Small intestine (tissue), 7 donors: Measurements from ENCODE around the gene DCP1B. TPM values are rescaled to one million over a fixed set of nuclear protein-coding genes. Genes with fewer than 3 reads are reported as not detected.

ENCODE experiments used
- DNase-seq, 2 donors: peaks; one replicate each; pipeline versions ENCODE4 v3.0.0 to v3.0.0-alpha.2; 2013
- FAIRE-seq: peaks from 2 replicates; lab custom pipeline; 2012; peaks lifted over from hg19 to GRCh38; lab: Jason Lieb, UNC
- H3K27ac ChIP-seq, 3 donors: one replicate each; pipeline ENCODE4 v1.5.1; 2013; ENCODE audit warnings: low read length in 2 of 3, mild to moderate bottlenecking in 2 of 3, control low read depth in 1 of 3, inconsistent platforms in 1 of 3, low read depth in 1 of 3, moderate library complexity in 1 of 3
- H3K27me3 ChIP-seq, 3 donors: one replicate each; pipeline ENCODE4 v1.6.1; 2013; ENCODE audit warnings: low read length in 3 of 3, inconsistent platforms in 1 of 3; ENCODE audit not compliant: control insufficient read depth in 3 of 3, insufficient read depth in 3 of 3
- H3K36me3 ChIP-seq, 3 donors: one replicate each; pipeline ENCODE4 v1.6.1; 2013; ENCODE audit warnings: low read length in 3 of 3, inconsistent platforms in 1 of 3, low read depth in 1 of 3, mild to moderate bottlenecking in 1 of 3, moderate library complexity in 1 of 3; ENCODE audit not compliant: control insufficient read depth in 3 of 3, insufficient read depth in 2 of 3
- H3K4me1 ChIP-seq, 3 donors: one replicate each; pipeline ENCODE4 v1.6.1; 2013; ENCODE audit warnings: low read length in 2 of 3, inconsistent platforms in 1 of 3, low read depth in 1 of 3, mild to moderate bottlenecking in 1 of 3, moderate library complexity in 1 of 3; ENCODE audit not compliant: control insufficient read depth in 3 of 3, insufficient read depth in 2 of 3
- H3K4me3 ChIP-seq, 3 donors: one replicate each; pipeline ENCODE4 v1.5.1; 2013; ENCODE audit warnings: low read length in 3 of 3, control low read depth in 1 of 3, inconsistent platforms in 1 of 3, low read depth in 1 of 3, mild to moderate bottlenecking in 1 of 3, moderate library complexity in 1 of 3
- H3K9me3 ChIP-seq, 2 donors: one replicate each; pipeline ENCODE4 v1.6.1; 2013; ENCODE audit warnings: low read depth in 1 of 2, low read length in 1 of 2; ENCODE audit not compliant: control insufficient read depth in 2 of 2, insufficient read depth in 1 of 2
- WGBS, 3 donors: extraction: QIAGEN DNeasy Blood & Tissue Kit; methylation state at CpG; one replicate each; pipeline ENCODE4 v1.1.7; 2013; 5-methylcytosine and 5-hydroxymethylcytosine counted together
- polyA plus RNA-seq, 4 donors: library from polyadenylated mRNA; stranded (reverse) in 3 of 4; unstranded in 1 of 4; fragments of 200-250 nt in 3 of 4; fragments of 120-200 nt in 1 of 4; gene quantifications; one replicate each; pipeline versions ENCODE4 v1.2.1 to v1.2.3, GENCODE V29; 2013
- donor health status: healthy with polysubstance abuse.
- donor health status: control.
- donor health status: control.
- donor health status: Bipolar disorder and iron deficiency.
- donor health status: healthy.

The DCP1B gene
- polyA plus RNA-seq, 4 donors, result 4.5 to 18.2 (median 7.9) TPM

DNA sequence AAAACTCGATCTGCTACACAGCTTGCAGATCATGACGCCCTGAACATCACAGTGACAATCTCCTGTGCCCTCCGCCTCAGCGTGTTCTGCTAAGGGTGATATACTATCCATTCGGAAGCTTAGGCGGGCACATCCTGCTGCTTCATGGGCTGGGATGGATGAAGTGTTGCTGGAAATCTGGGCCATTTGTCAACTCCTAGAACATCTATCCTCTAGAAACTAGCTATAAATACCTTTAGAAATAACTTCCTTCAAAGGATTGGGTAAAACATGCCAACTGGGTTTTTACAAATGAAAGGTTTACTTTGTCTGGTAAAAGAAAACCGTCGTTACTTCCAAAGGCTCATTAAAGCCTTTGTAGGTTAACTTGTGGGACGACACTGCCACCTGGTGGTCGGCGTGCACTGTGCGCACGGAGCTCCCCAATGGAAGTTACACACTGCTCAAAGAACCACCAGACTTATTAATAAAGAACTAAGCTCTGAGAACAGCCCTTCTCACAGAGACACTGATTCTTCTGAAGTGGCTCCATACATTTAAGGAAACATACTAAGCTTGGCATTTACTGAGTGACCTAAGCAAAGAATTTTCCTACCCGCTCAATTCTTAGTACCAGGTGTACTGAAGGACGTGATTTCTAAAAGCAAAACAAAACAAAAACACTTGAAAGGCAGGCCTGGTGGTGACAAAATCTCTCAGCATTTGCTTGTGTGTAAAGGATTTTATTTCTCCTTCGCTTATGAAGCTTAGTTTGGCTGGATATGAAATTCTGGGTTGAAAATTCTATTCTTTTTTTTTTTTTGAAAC, 64.3 kb downstream of the DCP1B start:
- peak overlapping the region; percentile 42 to 78 (median 61) for H3K27ac ChIP-seq
- DNase-seq (peak; percentile 87 to 92), FAIRE-seq (no peak)
- H3K36me3 ChIP-seq, result peaks cover 0 to 15% (median 2%) of the 10 kb centered on the region in 3 donors
- 21 to 32% (median 29%) methylated on average over 16 of the region's 16 CpGs for WGBS, 3 donors
- H3K9me3 ChIP-seq, result no peaks in the 10 kb centered on the region
- no peaks in the 10 kb centered on the region for H3K27me3 ChIP-seq
- no peak overlapping the region for H3K4me3 ChIP-seq
- peaks cover 0 to 11% (median 0%) of the 10 kb centered on the region in 3 donors for H3K4me1 ChIP-seq

DNA sequence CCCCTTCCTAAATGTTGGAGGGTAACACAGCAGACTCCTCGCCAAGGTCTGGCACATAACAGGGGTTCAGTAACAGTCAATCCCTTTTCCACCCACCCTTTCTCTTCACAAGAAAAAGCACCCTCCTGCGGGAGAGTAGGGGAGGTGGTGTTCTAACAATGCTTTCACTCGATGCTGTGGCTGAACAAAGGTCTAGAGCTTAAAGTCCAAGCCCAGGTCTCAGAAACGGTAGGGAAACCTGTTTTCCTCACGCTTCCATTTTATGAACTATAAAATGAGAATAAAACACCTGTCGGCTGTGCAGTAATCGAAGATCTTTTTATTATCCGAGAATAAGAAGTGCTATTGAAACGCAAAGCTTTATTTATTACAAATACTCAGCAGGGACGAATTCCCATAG, 64.9 kb downstream of the DCP1B start:
- Histone ChIP-seq H3K27ac (peak overlapping the region; percentile 42 to 78 (median 61)), H3K4me3 (no peak overlapping the region), H3K4me1 (peaks cover 0 to 11% (median 0%) of the 10 kb centered on the region in 3 donors), H3K9me3 (no peaks in the 10 kb centered on the region), H3K36me3 (peaks cover 0 to 15% (median 2%) of the 10 kb centered on the region in 3 donors), H3K27me3 (no peaks in the 10 kb centered on the region)
- DNase-seq (peak; percentile 83 to 87), FAIRE-seq (no peak)
- 17 to 48% (median 40%) methylated on average over 10 of the region's 10 CpGs for WGBS, 3 donors

- WGBS, 3 donors, result 45 to 76% (median 64%) methylated on average over 12 of the region's 12 CpGs
- no peak overlapping the region for H3K27ac ChIP-seq
Observed at GRCh38 chr12:1937481-1938224, 66.6 kb downstream of the DCP1B start.

GRCh38 chr12:1936406-1937320, 67.6 kb downstream of the DCP1B start:
- H3K9me3 ChIP-seq, result no peaks in the 10 kb centered on the region
- H3K36me3 ChIP-seq, result peaks cover 0 to 15% (median 2%) of the 10 kb centered on the region in 3 donors
- H3K4me3 ChIP-seq, result no peak overlapping the region
- peaks cover 0 to 11% (median 0%) of the 10 kb centered on the region in 3 donors for H3K4me1 ChIP-seq
- DNase-seq (peak; percentile 30 to 82), FAIRE-seq (no peak)
- H3K27me3 ChIP-seq, result no peaks in the 10 kb centered on the region
- H3K27ac ChIP-seq, result peak overlapping the region in 1 of 3 donors; percentile 32
- WGBS, 3 donors, result 36 to 67% (median 55%) methylated on average over 25 of the region's 25 CpGs

More at GRCh38 chr12:1937481-1938224, 66.6 kb downstream of the DCP1B start:
- FAIRE-seq (no peak), DNase-seq (no peak)
- Histone ChIP-seq H3K36me3 (peaks cover 0 to 15% (median 2%) of the 10 kb centered on the region in 3 donors), H3K27me3 (no peaks in the 10 kb centered on the region), H3K9me3 (no peaks in the 10 kb centered on the region), H3K4me3 (no peak overlapping the region), H3K4me1 (peaks cover 0 to 11% (median 0%) of the 10 kb centered on the region in 3 donors)

- Histone ChIP-seq H3K4me1 (peaks cover 0 to 11% (median 0%) of the 10 kb centered on the region in 3 donors), H3K9me3 (no peaks in the 10 kb centered on the region), H3K36me3 (peaks cover 0 to 15% (median 2%) of the 10 kb centered on the region in 3 donors), H3K4me3 (no peak overlapping the region), H3K27me3 (no peaks in the 10 kb centered on the region), H3K27ac (no peak overlapping the region)
- peak in 1 of 2 donors; percentile 26 for DNase-seq
- whole genome bisulfite sequencing, 3 donors, result 29 to 83% (median 63%) methylated on average over 21 of the region's 21 CpGs
- FAIRE-seq, result no peak
Observed at GRCh38 chr12:1935700-1936378, 68.4 kb downstream of the DCP1B start.

DNA sequence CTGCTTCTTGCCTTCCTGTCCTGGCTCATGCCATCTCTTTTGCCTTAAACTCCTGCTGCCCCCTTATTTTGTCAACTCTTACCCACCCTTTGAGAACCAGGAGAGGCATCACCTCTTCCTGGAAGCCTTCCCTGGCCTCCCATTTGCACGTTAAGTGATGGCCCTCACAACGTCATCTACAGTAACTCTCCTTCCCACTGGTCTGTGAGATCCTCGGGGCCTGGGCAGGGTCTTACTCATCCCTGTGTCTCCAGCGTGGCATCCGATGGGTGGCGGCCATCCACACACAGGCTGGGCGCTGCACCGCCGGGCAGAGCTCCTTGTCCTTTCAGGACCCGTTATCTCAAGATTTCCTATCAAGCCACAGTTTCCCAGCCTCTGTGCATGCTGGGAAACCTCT, 69.0 kb downstream of the DCP1B start:
- no peaks in the 10 kb centered on the region for H3K27me3 ChIP-seq
- DNase-seq (no peak), FAIRE-seq (no peak)
- H3K4me1 ChIP-seq, result peaks cover 0 to 11% (median 0%) of the 10 kb centered on the region in 3 donors
- no peaks in the 10 kb centered on the region for H3K9me3 ChIP-seq
- WGBS, 3 donors, result 43 to 85% (median 51%) methylated on average over 10 of the region's 10 CpGs
- H3K4me3 ChIP-seq, result no peak overlapping the region
- no peak overlapping the region for H3K27ac ChIP-seq
- peaks cover 0 to 11% (median 2%) of the 10 kb centered on the region in 3 donors for H3K36me3 ChIP-seq

GRCh38 chr12:1934831-1935230, 69.4 kb downstream of the DCP1B start:
- Histone ChIP-seq H3K27ac (no peak overlapping the region), H3K9me3 (no peaks in the 10 kb centered on the region), H3K36me3 (peaks cover 0 to 11% (median 2%) of the 10 kb centered on the region in 3 donors), H3K4me1 (peaks cover 0 to 10% (median 0%) of the 10 kb centered on the region in 3 donors), H3K27me3 (no peaks in the 10 kb centered on the region), H3K4me3 (no peak overlapping the region)
- no peak for FAIRE-seq
- no peak for DNase-seq
- 52 to 78% (median 64%) methylated on average over 12 of the region's 12 CpGs for WGBS, 3 donors
